ENCODE measurements around the gene VPS51.

GRCh38 chr11:65156256-65156655, 60.2 kb downstream of the VPS51 start:
- TF ChIP-seq CTCF (conservative IDR thresholded peaks at IDR 0.05) (no peak), ZFX (IDR thresholded peaks at IDR 0.05) (no peak)
